Neural progenitor cell (in vitro differentiated cells): Measurements from ENCODE around the gene SLC25A29. TPM values are rescaled to one million over a fixed set of nuclear protein-coding genes. Genes with fewer than 3 reads are reported as not detected.

Source experiments
- DNase-seq: peaks from one replicate; pipeline ENCODE4 v3.0.0-alpha.2; 2016; ENCODE audit warnings: low spot score
- H2AFZ ChIP-seq: fragments of 200-600 bp; sonication (generic); replicated peaks from 2 replicates; pipeline ENCODE4 v1.6.1; 2016; ENCODE audit warnings: antibody characterized with exemption
- H3F3A ChIP-seq: fragments of 200-600 bp; sonication (generic); 2 replicates; pipeline ENCODE4 v1.6.1; 2016; ENCODE audit warnings: antibody characterized with exemption, low read depth
- H3K27ac ChIP-seq: fragments of 200-600 bp; sonication (generic); 2 replicates; pipeline ENCODE4 v1.5.1; 2016; ENCODE audit warnings: mild to moderate bottlenecking
- H3K27me3 ChIP-seq: fragments of 200-600 bp; sonication (generic); 2 replicates; pipeline ENCODE4 v1.6.1; 2016; ENCODE audit warnings: mild to moderate bottlenecking, moderate library complexity
- H3K36me3 ChIP-seq: fragments of 200-600 bp; sonication (generic); 2 replicates; pipeline ENCODE4 v1.5.1; 2016
- H3K4me1 ChIP-seq: fragments of 200-600 bp; sonication (generic); 2 replicates; pipeline ENCODE4 v1.6.1; 2016; ENCODE audit warnings: mixed run types
- H3K4me2 ChIP-seq: fragments of 200-600 bp; sonication (generic); 2 replicates; pipeline ENCODE4 v1.6.1; 2016
- H3K4me3 ChIP-seq: fragments of 200-600 bp; sonication (generic); 2 replicates; pipeline ENCODE4 v1.5.1; 2016
- H3K79me2 ChIP-seq: fragments of 200-600 bp; sonication (generic); 2 replicates; pipeline ENCODE4 v1.6.1; 2016; ENCODE audit warnings: low read depth
- H3K9ac ChIP-seq: fragments of 200-600 bp; sonication (generic); 2 replicates; pipeline ENCODE4 v1.6.1; 2016
- H3K9me3 ChIP-seq: fragments of 200-600 bp; sonication (generic); 2 replicates; pipeline ENCODE4 v1.5.1; 2016; ENCODE audit warnings: low read depth
- H4K20me1 ChIP-seq: fragments of 200-600 bp; sonication (generic); 2 replicates; pipeline ENCODE4 v1.6.1; 2016; ENCODE audit warnings: low read depth
- H3K27ac Mint-ChIP-seq: 3 replicates; pipeline ENCODE4 v1.8.0; 2021; ENCODE audit warnings: mixed read lengths
- H3K27me3 Mint-ChIP-seq: 2 replicates; pipeline ENCODE4 v1.8.0; 2022; ENCODE audit warnings: low read depth, mild to moderate bottlenecking, inconsistent platforms, moderate library complexity, mixed read lengths; ENCODE audit not compliant: insufficient read depth
- H3K36me3 Mint-ChIP-seq: 3 replicates; pipeline ENCODE4 v1.8.0; 2021; ENCODE audit warnings: mixed read lengths
- H3K4me1 Mint-ChIP-seq: 3 replicates; pipeline ENCODE4 v1.8.0; 2021; ENCODE audit warnings: mixed read lengths
- H3K4me3 Mint-ChIP-seq: 3 replicates; pipeline ENCODE4 v1.8.0; 2021; ENCODE audit warnings: mild to moderate bottlenecking, moderate library complexity, mixed read lengths
- H3K9me3 Mint-ChIP-seq: 3 replicates; pipeline ENCODE4 v1.8.0; 2020; ENCODE audit warnings: mixed read lengths
- EZH2 ChIP-seq: fragments of 200-600 bp; sonication (generic); IDR thresholded peaks from 2 replicates; pipeline ENCODE4 v1.6.1; 2017; ENCODE audit warnings: antibody characterized with exemption, mild to moderate bottlenecking, moderate library complexity
- EZH2phosphoT487 ChIP-seq: fragments of 200-600 bp; sonication (generic); IDR thresholded peaks from 2 replicates; pipeline ENCODE4 v1.6.1; 2017; ENCODE audit warnings: antibody characterized with exemption
- microRNA counts: library from miRNA; unstranded; fragments of <30 nt; microRNA quantifications from one replicate; lab custom pipeline; 2016
- microRNA-seq: library from miRNA; unstranded; fragments of <30 nt; microRNA quantifications from one replicate; pipeline ENCODE4, GENCODE V29; 2016
- small RNA-seq: library from RNA; depleted of rRNA; stranded (forward); fragments of <200 nt; gene quantifications from one replicate; pipeline ENCODE3, GENCODE V24; 2015
- total RNA-seq: library from RNA; depleted of rRNA; stranded (reverse); fragments of >200 nt; gene quantifications from 2 replicates; pipeline ENCODE4 v1.2.3, GENCODE V29; 2015; ENCODE audit warnings: low replicate concordance
- TF ChIP-seq, protein P1 (sequence below): fragments of 200-600 bp; sonication (generic); IDR thresholded peaks from 2 replicates; pipeline ENCODE4 v1.5.1; 2017; ENCODE audit warnings: antibody characterized with exemption, mild to moderate bottlenecking

SLC25A29 gene
- total RNA-seq, 1 donor from 2014 or later = 103 TPM

DNA sequence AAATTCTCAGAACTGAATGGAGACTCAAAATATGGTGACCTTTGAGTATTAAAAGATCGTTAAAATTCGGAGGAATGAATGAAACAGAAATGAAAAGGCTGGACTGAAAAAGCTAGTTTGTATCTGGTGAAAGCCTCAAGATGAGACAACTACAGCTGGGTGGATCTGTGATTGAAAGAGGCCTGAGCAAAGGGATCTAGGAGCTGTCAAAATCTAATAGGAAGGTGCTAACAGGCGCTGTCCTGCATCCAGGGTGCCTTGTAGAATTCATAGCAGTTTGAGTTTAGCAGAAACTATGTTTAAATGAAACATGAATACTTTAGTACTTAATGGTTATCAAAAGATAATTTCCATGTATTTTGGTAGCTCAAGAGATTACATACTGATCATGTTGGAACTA lies 65.0 kb downstream of the SLC25A29 start:
- peak overlapping the region; percentile 65 for H3K4me3 ChIP-seq
- no peaks in the 10 kb centered on the region for H3K27me3 ChIP-seq
- TF ChIP-seq EZH2phosphoT487 (no peak), EZH2 (no peak)
- TF ChIP-seq, protein P1, sequence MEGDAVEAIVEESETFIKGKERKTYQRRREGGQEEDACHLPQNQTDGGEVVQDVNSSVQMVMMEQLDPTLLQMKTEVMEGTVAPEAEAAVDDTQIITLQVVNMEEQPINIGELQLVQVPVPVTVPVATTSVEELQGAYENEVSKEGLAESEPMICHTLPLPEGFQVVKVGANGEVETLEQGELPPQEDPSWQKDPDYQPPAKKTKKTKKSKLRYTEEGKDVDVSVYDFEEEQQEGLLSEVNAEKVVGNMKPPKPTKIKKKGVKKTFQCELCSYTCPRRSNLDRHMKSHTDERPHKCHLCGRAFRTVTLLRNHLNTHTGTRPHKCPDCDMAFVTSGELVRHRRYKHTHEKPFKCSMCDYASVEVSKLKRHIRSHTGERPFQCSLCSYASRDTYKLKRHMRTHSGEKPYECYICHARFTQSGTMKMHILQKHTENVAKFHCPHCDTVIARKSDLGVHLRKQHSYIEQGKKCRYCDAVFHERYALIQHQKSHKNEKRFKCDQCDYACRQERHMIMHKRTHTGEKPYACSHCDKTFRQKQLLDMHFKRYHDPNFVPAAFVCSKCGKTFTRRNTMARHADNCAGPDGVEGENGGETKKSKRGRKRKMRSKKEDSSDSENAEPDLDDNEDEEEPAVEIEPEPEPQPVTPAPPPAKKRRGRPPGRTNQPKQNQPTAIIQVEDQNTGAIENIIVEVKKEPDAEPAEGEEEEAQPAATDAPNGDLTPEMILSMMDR = no peak
- peaks cover 14% of the 10 kb centered on the region for H3K4me1 ChIP-seq
- H3K4me2 ChIP-seq = peak overlapping the region; percentile 91
- H2AFZ ChIP-seq = no peak overlapping the region
- no peaks in the 10 kb centered on the region for H3K36me3 ChIP-seq
- Mint-ChIP-seq H3K27ac (no peak overlapping the region), H3K36me3 (peaks cover 18% of the 10 kb centered on the region), H3K4me3 (peak overlapping the region; percentile 89), H3K4me1 (peaks cover 37% of the 10 kb centered on the region), H3K27me3 (peaks cover 6% of the 10 kb centered on the region), H3K9me3 (no peaks in the 10 kb centered on the region)
- H3K9ac ChIP-seq = peak overlapping the region; percentile 34
- peaks cover 50% of the 10 kb centered on the region for H3F3A ChIP-seq
- H3K9me3 ChIP-seq = no peaks in the 10 kb centered on the region
- DNase-seq = no peak
- peaks cover 90% of the 10 kb centered on the region for H3K79me2 ChIP-seq
- H3K27ac ChIP-seq = no peak overlapping the region
- H4K20me1 ChIP-seq = peaks cover 78% of the 10 kb centered on the region

MicroRNAs encoded within 50 kb of the gene (microRNA counts, 767-probe panel; counts per million panel counts)
- microRNA hsa-miR-345-5p (lab: Ali Mortazavi, UCI) = 460 counts per million, percentile 90 among the panel's probes with 10 or more counts

Small RNA genes lying within 50 kb of the gene (microRNA-seq; reads per million reads assigned to microRNA genes)
- gene MIR345 (90.2 reads per million, percentile 74 among the genes with 10 or more reads in this experiment), gene MIR6764 (not detected)

Small RNA genes lying within 50 kb of the gene (small RNA-seq; reads per million reads assigned to genes)
- gene MIR345 = 1.3 reads per million, percentile 84 among the genes with 10 or more reads in this experiment
- not detected for gene RN7SL523P

Other genes starting within 250 kb of the SLC25A29 start
- 49.2 and 71.2 TPM in 2 replicates for gene EVL, start 241.0 kb downstream of the SLC25A29 start, total RNA-seq
- gene DEGS2, start 146.8 kb downstream of the SLC25A29 start, total RNA-seq = 0.25 TPM in 1 of 2 replicates, not detected in the other
- gene YY1, start 67.3 kb downstream of the SLC25A29 start, total RNA-seq = 54.8 and 58.9 TPM in 2 replicates
- gene SLC25A47, start 16.9 kb upstream of the SLC25A29 start, total RNA-seq = not detected in 2 replicates
- 4.9 and 13.6 TPM in 2 replicates for gene WDR25, start 70.0 kb upstream of the SLC25A29 start, total RNA-seq